Stimulated activated CD8-positive, alpha-beta memory T cell treated with anti-CD3 and anti-CD28 coated beads, Interleukin-12 subunit alpha, Interleukin-12 subunit beta, amount 100 ng/mL, for 1 hour (primary cell): ENCODE results near the gene KLK2.

Source experiments
- DNase-seq: peaks from one replicate; pipeline ENCODE4 v3.0.0-alpha.2; 2020; ENCODE audit warnings: low read depth

The KLK2 gene

GRCh38 chr19:50925734-50926133 is 52.5 kb downstream of the KLK2 start:
- no peak for DNase-seq

GRCh38 chr19:50926144-50926543 is 52.9 kb downstream of the KLK2 start:
- no peak for DNase-seq

GRCh38 chr19:50928831-50929230 is 55.6 kb downstream of the KLK2 start:
- DNase-seq, result no peak
